ENCODE data around the gene SNN.

SNN gene

GRCh38 chr16:11676799-11677198, 8.5 kb downstream of the SNN start:
- H2AFZ ChIP-seq: no peak overlapping the region
- no peaks in the 10 kb centered on the region for H3K79me2 ChIP-seq
- H3K9me3 ChIP-seq (ENCODE audit: control insufficient read depth, low read length): no peaks in the 10 kb centered on the region
- no peaks in the 10 kb centered on the region for H3K4me1 ChIP-seq
- no peak for TF ChIP-seq CTCF (IDR thresholded peaks at IDR 0.05)
- no peak overlapping the region for H3K4me3 ChIP-seq (ENCODE audit: low read depth, low read length)
- H3K4me2 ChIP-seq (ENCODE audit: low read length): no peak overlapping the region
- no peaks in the 10 kb centered on the region for H3K36me3 ChIP-seq (ENCODE audit: control insufficient read depth, insufficient read depth, low read length)
- no peak overlapping the region for H3K9ac ChIP-seq
- H3K27ac ChIP-seq: no peak overlapping the region
- no peaks in the 10 kb centered on the region for H3K27me3 ChIP-seq (ENCODE audit: control insufficient read depth, insufficient read depth, low read length)

GRCh38 chr16:11677451-11677951, 9.2 kb downstream of the SNN start:
- Histone ChIP-seq H3K36me3 (ENCODE audit: control insufficient read depth, insufficient read depth, low read length) (no peaks in the 10 kb centered on the region), H3K27ac (no peak overlapping the region), H3K9ac (no peak overlapping the region), H3K4me2 (ENCODE audit: low read length) (no peak overlapping the region), H3K4me1 (no peaks in the 10 kb centered on the region), H3K79me2 (no peaks in the 10 kb centered on the region), H3K9me3 (ENCODE audit: control insufficient read depth, low read length) (no peaks in the 10 kb centered on the region), H3K27me3 (ENCODE audit: control insufficient read depth, insufficient read depth, low read length) (no peaks in the 10 kb centered on the region), H3K4me3 (ENCODE audit: low read depth, low read length) (no peak overlapping the region), H2AFZ (no peak overlapping the region)
- TF ChIP-seq CTCF (IDR thresholded peaks at IDR 0.05): no peak

GRCh38 chr16:11677959-11678881, 10.0 kb downstream of the SNN start:
- no peaks in the 10 kb centered on the region for H3K9me3 ChIP-seq (ENCODE audit: control insufficient read depth, low read length)
- peaks cover 5% of the 10 kb centered on the region for H3K79me2 ChIP-seq
- no peaks in the 10 kb centered on the region for H3K36me3 ChIP-seq (ENCODE audit: control insufficient read depth, insufficient read depth, low read length)
- no peak overlapping the region for H3K4me3 ChIP-seq (ENCODE audit: low read depth, low read length)
- TF ChIP-seq CTCF (IDR thresholded peaks at IDR 0.05): no peak
- no peaks in the 10 kb centered on the region for H3K27me3 ChIP-seq (ENCODE audit: control insufficient read depth, insufficient read depth, low read length)
- no peaks in the 10 kb centered on the region for H3K4me1 ChIP-seq
- no peak overlapping the region for H2AFZ ChIP-seq
- peak overlapping the region; percentile 26 for H3K4me2 ChIP-seq (ENCODE audit: low read length)
- no peak overlapping the region for H3K27ac ChIP-seq
- H3K9ac ChIP-seq: no peak overlapping the region

GRCh38 chr16:11679250-11679649, 11.0 kb downstream of the SNN start:
- no peaks in the 10 kb centered on the region for H3K9me3 ChIP-seq (ENCODE audit: control insufficient read depth, low read length)
- H3K27me3 ChIP-seq (ENCODE audit: control insufficient read depth, insufficient read depth, low read length): no peaks in the 10 kb centered on the region
- H3K9ac ChIP-seq: no peak overlapping the region
- TF ChIP-seq CTCF (IDR thresholded peaks at IDR 0.05): no peak
- H2AFZ ChIP-seq: no peak overlapping the region
- no peak overlapping the region for H3K4me2 ChIP-seq (ENCODE audit: low read length)
- no peaks in the 10 kb centered on the region for H3K4me1 ChIP-seq
- H3K4me3 ChIP-seq (ENCODE audit: low read depth, low read length): no peak overlapping the region
- H3K36me3 ChIP-seq (ENCODE audit: control insufficient read depth, insufficient read depth, low read length): no peaks in the 10 kb centered on the region
- H3K27ac ChIP-seq: no peak overlapping the region
- H3K79me2 ChIP-seq: peaks cover 5% of the 10 kb centered on the region
